ENCODE measurements around the gene PPP1R13L.

Gene PPP1R13L, protein sequence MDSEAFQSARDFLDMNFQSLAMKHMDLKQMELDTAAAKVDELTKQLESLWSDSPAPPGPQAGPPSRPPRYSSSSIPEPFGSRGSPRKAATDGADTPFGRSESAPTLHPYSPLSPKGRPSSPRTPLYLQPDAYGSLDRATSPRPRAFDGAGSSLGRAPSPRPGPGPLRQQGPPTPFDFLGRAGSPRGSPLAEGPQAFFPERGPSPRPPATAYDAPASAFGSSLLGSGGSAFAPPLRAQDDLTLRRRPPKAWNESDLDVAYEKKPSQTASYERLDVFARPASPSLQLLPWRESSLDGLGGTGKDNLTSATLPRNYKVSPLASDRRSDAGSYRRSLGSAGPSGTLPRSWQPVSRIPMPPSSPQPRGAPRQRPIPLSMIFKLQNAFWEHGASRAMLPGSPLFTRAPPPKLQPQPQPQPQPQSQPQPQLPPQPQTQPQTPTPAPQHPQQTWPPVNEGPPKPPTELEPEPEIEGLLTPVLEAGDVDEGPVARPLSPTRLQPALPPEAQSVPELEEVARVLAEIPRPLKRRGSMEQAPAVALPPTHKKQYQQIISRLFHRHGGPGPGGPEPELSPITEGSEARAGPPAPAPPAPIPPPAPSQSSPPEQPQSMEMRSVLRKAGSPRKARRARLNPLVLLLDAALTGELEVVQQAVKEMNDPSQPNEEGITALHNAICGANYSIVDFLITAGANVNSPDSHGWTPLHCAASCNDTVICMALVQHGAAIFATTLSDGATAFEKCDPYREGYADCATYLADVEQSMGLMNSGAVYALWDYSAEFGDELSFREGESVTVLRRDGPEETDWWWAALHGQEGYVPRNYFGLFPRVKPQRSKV

DNA sequence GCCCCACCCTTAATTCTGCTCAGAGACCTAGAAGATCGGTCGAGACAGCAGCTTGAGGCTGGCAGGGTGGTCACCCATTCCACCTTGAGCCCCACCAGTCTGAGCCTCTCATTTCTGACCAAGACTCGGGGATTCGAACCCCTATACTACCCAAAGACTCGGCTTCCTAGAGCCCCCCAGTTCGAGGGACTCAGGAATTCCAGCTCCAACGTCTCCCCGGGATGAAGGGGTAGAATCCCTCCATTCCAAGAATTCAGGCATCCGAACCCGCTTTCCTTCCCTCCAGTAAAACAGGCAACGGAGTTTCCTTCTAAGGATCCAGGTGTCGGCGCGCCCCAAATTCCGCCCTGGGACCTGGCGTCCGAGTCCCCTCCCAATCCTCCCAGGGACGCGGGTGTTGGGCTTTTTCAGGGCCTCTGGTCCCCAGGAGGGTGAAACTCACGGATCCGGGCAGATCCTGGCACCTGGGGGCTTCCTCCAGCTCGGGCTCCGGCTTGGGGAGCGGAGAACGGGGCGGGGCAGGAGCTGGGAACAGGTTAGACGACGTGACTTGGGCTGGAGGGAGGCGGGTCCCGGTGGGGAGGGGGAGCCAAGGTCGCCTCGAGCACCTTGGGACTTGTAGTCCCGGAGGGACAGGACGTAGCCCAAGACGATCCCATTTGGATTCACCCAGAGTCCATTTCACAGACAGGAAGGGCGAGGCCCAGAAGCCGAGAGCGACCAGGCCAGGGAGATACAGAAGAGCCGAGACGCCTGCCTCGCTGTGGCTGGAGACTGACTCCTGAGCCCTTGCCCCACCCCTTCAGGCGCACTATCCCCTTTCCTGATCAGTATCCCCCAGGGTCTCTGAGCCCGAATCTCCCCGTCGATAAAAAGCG lies at the start of gene PPP1R13L:
Gene PPP1R13L, minus strand, starts transcription at position 513 of the 878 bp plus-strand sequence. CDS start 6,751 bp downstream, outside the sequence.
- DNase-seq (ENCODE audit: extremely low read depth, low read depth), result no peak
- TF ChIP-seq, protein P1, sequence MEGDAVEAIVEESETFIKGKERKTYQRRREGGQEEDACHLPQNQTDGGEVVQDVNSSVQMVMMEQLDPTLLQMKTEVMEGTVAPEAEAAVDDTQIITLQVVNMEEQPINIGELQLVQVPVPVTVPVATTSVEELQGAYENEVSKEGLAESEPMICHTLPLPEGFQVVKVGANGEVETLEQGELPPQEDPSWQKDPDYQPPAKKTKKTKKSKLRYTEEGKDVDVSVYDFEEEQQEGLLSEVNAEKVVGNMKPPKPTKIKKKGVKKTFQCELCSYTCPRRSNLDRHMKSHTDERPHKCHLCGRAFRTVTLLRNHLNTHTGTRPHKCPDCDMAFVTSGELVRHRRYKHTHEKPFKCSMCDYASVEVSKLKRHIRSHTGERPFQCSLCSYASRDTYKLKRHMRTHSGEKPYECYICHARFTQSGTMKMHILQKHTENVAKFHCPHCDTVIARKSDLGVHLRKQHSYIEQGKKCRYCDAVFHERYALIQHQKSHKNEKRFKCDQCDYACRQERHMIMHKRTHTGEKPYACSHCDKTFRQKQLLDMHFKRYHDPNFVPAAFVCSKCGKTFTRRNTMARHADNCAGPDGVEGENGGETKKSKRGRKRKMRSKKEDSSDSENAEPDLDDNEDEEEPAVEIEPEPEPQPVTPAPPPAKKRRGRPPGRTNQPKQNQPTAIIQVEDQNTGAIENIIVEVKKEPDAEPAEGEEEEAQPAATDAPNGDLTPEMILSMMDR (IDR thresholded peaks at IDR 0.05; ENCODE audit: low read depth, low read length), result no peak

DNA sequence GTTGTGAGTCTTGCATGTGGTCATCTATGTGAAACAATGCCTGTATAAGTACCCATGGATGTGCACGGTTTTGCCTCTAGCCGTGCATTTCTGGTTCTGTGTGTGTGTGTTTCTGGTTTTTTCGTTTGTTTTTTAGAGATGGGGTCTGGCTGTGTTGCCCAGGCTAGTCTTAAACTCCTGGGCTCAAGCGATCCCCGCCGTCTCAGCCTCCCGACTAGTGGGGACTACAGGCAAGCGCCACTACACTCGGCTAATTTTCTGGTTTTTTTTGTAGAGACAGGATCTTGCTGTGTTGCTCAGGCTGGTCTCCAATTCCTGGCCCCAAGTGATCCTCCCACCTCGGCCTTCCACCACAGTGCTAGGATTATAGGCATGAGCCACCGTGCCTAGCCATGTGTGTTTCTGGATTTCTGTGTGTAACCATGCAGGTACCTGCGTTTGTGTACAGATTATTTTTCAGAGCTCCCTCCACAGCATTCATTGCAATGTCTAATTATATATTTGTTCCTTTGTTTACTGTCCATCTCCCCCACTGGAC lies 47.0 kb upstream of the PPP1R13L start:
- no peak for DNase-seq (ENCODE audit: extremely low read depth, low read depth)
- TF ChIP-seq, protein P1 (IDR thresholded peaks at IDR 0.05; ENCODE audit: low read depth, low read length), result no peak

DNA sequence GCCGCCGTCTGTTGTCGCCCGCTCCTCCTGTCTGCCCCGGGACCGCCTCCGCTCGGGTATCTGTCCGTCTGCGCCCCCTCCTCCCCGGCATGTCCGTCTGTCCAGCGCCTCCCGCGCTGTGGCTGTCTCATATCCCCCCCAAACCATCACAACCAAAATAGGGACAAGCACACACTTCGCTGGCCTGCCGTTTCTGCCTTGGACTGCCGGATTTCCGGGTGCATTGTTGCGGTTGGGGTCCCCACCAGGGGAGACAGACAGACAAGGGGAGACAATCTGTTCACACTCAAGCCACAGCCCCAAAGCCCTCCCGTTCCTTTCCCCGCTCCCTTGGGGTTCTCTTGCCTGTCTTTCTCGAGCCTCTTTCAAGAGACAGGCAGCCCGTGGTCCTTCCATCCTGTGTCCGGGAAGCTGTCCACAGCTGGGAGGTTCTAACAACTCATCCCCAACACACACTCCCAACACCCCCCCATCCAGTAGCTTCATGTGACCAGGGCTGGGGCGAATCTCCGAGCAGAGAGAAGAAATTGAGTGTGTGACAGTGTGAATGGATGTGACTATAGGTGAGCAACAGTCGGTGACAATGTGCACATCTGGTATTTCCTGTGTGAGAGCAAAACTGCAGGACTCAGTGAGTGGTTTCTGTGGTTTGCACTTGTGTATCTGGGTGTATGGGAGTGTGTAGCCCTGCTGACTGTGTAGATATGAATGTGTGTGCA lies 46.4 kb upstream of the PPP1R13L start:
- DNase-seq (ENCODE audit: extremely low read depth, low read depth), result no peak
- TF ChIP-seq, protein P1 (IDR thresholded peaks at IDR 0.05; ENCODE audit: low read depth, low read length), result no peak

DNA sequence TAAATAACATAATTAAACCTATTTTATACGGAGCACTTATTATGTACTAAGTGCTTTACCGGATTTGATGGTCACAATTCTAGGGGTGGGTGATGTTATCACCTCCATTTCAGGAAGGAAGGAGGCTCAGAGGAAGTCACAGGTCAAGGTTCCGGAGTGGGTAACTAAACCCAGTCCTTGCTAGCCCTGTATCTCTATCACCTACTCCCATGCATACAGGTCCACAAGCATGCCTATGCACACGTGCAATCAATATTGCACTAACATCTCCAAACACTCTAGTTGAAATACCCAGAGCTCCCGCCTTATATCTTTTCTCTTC lies 45.1 kb upstream of the PPP1R13L start:
- TF ChIP-seq, protein P1 (IDR thresholded peaks at IDR 0.05; ENCODE audit: low read depth, low read length), result no peak
- no peak for DNase-seq (ENCODE audit: extremely low read depth, low read depth)

DNA sequence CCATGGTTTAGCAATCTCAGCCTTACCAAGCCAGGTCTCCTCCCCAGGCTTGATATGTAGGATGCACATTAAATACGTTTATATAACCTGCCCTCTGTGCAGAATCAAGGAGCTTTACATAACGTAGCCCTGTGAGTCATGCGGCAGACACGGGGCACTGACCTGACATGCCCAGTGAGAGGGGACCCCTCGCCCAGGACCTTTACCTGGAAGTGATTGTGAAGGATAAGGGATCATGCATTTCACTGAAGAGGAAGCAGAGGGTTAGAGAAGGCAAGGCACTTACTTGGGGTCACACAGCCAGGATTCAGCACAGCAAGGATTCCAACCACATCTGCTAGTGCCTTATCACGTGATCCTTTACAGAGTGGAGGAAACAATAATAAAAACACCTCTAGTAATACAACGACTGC lies 44.0 kb upstream of the PPP1R13L start:
- DNase-seq (ENCODE audit: extremely low read depth, low read depth), result no peak
- TF ChIP-seq, protein P1 (IDR thresholded peaks at IDR 0.05; ENCODE audit: low read depth, low read length), result no peak

DNA sequence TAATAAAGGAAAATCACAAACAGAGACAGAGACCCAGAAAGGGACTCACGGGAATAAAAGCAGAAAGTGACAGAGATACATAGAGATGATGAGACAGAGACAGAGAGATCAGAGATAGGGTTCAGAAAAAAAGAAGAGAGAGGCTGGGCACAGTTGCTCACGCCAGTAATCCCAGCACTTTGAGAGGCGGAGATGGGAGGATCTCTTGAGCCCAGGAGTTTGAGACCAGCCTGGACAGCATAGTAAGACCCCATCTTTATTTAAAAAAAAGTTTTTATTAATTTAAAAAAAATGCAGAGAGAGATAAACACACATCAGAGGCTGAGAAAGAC lies 43.5 kb upstream of the PPP1R13L start:
- DNase-seq (ENCODE audit: extremely low read depth, low read depth), result no peak
- TF ChIP-seq, protein P1 (IDR thresholded peaks at IDR 0.05; ENCODE audit: low read depth, low read length), result no peak

All from AG09319 (cell line).